NCI-H1105 treated with DMSO at 0.1 percent for 48 hours (cell line): ENCODE results near the gene CNGA1.

Experiments used
- DNase-seq: peaks from one replicate; lab custom pipeline; 2025; lab: John Stamatoyannopoulos, UW

CNGA1 gene

DNA sequence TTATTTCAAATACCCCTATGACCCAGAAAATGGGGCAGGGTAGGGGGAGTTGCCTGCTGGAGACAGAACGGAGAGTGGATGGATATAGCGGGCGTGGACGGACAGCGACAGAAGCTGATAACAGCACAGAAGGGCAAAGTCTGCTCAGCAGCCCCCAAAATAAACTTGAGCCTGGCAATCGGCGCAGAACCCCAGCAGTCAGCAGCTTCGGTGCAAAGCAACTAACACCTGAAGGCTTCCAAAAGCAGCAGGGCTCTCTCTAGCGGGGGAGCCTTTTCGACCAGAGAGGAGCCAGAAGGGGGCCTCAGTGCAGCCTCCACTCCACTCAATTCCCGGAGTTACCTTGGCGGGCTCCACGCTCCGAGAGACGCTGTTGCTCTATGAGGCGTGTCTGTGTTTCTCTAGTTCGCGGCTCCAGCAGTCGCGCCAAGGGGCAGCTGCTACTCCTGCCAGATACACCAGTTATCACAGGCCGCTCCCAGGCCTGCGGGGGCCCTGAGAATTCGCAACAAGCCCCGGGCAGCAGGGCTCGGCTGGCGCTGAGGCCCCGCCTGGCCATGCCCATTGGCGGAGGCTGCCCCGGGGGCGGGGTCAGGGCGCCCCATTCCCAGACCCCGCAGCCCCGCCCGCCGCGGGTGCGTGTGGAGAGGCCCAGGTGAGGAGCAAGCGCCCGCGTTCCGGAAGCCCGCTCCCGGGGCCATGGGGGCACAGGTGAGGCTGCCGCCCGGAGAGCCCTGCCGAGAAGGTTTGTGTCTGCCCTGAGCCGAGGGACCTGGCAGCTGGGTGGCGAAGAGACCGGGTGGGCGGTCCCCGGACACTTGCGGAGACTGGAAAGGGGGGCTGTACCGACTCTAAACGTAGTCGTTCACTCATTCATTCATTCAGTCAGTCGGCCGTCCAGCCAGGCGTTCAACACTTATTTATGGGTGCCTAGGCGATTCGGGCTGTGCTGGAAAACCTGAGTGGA, at the start of gene CNGA1, which contains the start of gene NIPAL1:
Gene CNGA1 (minus strand): TSS at position 541 of the 967 bp plus-strand sequence. CDS start 63,992 bp downstream, outside the sequence.
Gene NIPAL1 (plus strand): TSS at position 632 of the 967 bp plus-strand sequence. CDS start 68 bp downstream, at position 700.
- peak; percentile 72 for DNase-seq

DNA sequence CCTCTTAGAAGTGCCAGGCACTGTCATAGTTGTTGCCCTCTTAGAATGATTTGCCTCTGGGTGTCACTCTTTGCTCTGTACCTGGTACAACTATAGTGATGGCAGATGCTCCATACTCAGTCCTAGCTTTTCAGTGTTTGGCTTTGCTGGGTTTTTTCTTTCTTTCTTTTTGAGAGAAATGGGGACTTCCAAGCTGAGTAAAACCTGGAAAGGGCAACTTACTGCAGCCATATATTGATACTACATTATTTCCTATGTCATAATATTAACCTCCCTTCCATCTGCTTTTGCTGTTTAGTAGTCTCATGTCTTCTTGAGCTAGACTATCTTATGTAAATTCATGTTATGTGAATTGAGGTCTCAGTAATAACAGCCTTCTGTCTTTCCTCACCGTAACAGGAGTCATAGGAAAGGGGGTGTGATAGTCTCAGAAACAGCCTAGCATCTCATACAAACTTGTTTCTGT, 49.1 kb upstream of the CNGA1 start:
- DNase-seq = no peak

DNA sequence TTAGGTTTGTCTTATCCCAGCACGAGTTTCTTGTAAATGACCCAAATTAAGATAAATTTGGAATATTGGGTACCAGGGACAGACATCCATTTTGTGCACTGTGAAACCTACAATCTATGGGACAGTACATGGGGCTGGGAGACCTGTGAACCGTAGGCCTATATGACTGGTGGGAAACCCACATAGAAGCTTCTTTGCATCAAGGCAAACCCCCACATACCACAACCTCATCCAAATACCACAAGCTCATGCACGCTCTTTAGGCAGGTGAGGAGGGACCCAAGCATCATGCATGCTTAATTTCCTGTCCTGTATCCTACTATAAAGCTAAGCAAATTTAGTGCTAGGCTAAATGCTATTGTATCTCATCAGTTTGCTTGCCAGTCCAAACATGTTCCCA, 47.9 kb upstream of the CNGA1 start:
- no peak for DNase-seq

DNA sequence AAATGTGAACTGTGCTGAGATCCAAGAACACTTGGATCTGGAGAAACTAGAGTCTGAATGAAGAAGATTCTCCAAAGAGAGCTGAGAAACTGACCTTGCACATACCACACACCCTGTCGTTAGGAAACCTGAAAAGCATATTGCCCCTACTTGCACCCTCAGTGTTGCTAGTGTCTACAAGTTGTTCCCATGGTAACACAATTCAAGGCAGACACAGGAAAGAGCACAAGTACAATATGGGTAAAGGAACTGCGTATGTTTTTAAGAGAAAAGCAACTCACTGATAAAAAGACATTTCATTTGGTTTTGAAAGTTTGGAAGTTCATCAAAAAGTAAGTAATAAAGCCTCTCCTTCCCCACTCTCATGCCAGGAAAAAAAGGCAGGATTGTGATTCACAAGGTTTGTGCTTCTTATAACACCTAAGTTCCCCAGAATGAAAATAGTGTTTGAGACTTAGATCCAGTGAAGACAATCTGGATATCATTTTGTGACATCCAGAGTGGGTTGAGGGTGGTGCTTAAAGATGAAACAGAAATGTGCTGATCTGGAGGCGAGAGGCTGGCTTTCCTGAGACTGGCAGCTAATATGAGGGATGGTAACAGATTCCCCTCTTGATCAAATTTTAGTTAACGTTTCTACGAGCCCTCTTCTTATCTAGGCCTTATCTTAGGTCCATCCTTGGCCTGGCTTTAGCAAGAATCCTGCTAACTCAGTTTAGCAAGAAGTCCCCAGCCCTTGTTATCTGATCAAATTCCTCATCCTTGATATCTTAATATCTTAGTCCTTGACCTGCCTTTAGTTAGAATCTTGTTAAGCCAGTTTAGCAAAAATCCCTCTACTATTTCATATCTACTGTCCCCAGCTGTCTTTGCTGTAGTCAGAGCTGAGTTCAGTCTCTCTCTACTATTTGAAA, 42.4 kb upstream of the CNGA1 start:
- no peak for DNase-seq

DNA sequence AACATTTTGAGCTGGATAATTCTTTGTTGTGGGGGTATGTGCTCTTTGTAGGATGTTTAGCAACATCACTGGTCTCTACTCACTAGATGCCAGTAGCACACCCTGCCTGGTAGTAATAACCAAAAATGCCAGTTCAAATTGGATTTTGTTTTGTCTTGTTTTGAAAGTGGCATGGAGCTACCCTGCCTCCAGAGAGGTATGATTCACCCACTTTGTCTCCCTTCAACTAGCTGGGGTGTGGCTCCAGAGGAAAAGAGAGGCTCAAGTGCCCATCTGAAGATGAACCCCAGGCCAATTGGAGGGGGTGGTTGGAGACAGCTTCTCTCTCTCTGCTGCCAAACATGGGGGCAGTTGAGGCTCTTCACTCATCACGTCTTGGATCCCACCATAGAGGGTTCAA, 34.6 kb upstream of the CNGA1 start:
- DNase-seq = no peak

DNA sequence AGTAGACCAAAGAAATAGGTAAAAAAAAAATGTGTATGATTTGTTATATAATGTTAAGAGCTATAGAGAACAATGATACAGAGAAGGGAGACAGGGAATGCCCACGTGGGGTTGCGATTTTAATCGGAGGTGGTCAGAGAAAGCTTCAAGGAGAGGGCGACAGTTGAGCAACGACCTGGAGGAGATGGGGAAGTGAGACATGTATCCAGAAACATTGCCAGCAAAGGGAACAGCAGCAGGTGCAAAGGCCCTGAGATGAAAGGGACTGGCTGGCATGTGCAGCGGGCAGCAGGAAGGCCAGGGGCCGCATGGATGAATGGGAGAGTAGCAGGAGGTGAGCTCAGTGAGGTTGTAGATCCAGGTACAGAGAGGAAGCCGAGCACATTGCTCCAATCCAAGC, 33.0 kb upstream of the CNGA1 start:
- DNase-seq = no peak

DNA sequence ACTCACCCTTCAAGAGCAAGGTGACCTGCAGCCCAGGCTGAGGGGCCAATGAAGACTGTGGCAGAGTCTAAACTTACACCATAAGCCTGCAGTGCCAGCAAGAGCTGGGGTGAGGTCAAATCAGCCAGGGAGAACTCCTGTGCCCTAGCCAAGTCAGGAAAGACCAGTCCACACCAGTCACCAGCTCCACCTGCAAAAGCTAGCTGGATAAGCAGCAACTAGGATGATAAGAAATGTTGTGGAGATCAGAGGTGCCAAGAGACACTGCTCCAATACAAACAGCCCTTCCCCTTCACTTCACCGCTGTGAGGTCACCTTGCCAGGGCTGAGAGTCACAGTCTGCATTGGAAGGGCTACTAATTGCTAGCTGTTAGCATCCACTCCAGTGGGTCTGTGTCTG, 31.4 kb upstream of the CNGA1 start:
- no peak for DNase-seq

DNA sequence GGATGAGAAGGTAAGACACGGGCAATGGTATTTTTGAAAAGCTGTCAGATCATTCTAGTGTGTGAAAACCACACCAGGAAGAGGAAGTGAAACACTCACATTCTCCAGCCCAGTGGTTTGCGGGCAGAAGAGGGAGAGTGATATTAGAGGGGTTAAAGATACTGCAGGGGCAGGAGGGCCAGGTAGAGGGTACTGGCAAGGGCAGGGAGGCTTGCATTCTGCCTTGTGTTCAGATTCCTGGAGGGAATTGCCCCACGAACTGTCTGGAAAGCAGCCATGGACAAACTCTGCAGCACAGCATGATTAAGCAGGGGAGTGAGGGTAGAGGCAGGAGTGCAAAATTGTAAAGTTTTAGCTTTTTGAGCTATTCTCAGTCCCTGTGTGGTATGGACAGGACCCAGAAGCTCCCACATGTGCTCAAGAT, 31.0 kb upstream of the CNGA1 start:
- no peak for DNase-seq

DNA sequence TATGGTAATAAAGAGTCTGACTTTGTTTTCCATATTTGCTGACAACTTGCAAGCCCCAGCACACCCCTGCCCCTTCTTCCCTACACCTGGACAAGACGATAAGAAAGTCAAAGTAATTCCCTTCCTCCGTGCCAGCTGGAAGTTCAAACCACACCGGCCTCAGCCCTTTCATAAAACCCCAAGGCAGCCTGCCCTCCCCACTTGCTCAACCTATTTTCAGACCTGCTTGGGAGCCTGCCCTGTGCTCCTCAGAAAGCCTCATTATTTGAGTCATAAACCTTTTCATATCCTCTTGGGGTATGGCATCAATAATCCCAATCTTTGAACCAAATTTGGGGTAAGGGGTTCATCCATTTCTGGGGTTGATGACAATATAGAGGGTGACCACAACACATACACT, 29.6 kb upstream of the CNGA1 start:
- DNase-seq = no peak

DNA sequence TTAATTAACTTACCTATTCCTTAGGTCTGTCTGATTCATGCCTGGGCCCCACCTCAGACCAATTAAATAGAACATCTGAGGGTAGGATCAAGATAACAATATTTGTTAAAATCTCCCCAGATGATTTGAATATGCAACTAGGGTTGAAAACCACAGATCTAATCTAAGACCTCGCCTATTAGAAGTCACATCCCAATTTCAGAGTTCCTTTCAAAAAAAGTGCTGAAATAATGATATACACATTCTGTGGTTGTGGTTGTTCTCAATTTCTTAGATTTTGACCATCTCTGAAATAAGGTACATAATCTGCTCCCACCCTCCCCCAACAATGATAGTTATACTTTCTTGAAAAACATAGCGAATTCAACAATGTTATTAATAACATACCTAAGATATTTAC, 27.8 kb upstream of the CNGA1 start:
- DNase-seq = no peak

DNA sequence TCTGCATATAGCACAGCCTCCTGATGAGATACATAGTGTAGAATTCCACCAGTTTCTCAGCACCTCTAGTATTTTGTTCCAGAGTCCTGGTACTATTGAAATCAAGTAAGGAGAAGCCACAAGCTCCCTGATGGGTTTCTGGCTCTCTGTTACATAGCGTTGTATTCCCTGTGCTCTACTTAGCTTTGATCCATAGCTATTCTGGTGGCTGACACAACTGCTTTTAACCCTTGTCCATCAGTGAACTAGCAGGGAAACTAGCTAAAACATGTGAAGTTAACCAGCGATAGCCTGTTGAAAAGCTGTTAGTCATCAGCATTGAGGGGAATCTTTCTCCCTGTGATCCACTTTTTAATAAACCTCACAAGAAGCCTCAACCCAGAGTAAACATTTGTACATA, 27.0 kb upstream of the CNGA1 start:
- no peak for DNase-seq

DNA sequence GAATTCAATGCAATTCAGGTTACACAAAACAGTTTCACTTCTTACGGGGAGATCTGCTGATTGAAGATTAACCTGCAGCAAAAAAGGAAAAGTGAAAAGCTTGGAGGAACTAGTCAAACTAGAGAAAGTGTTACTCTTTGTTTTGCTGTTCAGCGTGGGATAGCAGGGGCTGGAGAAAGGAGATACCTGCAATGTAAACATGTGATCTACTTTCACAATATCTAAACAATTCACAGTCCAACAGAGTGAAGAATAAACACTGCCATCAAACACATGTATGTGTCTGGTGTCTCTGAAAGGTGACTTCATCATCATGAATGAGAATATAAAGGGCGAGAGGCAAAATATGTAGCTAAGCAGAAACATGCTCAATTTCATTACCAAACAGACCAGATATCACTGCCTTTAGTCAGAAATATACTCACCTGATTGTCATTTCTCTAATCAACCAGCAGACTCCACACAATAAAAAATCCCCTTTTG, 26.5 kb upstream of the CNGA1 start:
- DNase-seq = no peak

DNA sequence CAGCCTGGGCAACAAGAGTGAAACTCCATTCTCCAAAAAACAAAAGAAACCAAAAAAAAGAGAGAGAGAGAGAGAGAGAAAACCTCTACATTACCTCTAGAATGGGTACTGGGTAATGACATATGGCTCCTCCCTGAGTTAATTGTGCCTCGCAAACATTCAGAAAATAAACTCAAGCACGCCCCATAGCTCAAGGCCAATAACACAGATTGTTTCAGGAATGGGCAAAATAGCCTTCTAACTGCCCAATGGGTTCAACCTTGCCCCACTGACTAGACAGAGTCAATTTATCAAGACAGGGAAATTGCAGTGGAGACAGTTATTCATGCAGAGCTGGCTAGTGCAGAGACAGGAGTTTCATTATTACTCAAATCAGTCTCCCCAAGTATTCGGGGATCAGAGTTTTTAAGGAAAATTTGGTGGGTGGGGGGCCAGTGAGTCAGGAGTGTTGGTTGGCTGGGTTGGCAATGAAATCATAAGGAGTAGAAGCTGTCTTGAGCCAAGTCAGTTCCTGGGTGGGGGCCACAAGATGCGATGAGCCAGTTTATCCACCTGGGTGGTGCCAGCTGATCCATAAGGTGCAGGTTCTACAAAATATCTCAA, 25.2 kb upstream of the CNGA1 start:
- no peak for DNase-seq

DNA sequence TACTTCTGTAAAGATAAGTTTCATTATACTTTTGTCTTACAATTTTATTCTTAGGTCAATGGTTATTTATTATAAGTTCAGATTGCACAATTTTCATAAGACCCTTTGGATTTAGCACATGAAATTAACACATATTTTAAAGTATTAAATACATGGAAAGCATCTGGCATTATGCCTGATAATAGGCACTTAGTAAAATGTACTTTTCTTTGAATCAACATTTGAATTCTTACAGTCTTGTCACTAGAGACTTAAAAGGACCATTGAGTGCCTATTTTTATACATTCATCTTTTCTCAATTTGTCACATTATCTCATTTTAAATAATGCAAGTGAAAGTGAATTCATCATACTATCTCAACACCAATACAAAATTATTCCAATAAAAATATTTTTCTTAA, 23.1 kb upstream of the CNGA1 start:
- no peak for DNase-seq

DNA sequence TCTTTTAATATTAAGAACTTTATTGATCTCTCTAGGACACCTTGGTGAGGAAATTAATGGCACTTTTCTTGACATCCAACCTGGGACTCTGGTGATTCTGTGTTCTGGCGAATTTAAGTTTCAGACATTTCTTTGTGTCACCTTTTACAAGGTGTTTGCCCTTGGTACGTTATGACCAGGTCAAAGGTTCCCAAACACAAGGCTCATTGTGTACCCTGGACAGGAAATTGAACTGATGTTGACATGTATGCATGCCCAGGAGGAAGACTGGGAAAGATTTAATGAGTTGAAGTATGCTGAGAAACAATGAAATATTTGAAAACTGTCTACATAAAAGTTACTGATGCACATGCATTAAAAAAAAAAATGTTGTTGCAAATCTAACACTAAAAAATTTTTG, 22.2 kb upstream of the CNGA1 start:
- no peak for DNase-seq

DNA sequence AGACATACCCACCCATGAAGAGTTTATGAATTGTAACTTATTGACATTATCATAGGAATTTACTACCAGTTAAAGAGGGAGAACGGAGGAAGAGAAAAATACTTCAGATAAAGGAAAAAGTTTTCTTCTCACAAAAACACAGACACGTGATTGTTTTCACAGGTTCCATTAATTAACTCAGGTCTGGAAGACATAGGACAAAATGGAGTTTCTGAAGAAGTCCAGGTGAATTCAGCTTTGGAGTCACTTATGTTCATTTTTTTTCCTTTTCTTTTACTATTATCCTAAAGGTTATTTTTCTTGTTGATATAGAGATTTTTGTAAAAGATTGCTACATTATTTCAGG, 20.6 kb upstream of the CNGA1 start:
- no peak for DNase-seq

DNA sequence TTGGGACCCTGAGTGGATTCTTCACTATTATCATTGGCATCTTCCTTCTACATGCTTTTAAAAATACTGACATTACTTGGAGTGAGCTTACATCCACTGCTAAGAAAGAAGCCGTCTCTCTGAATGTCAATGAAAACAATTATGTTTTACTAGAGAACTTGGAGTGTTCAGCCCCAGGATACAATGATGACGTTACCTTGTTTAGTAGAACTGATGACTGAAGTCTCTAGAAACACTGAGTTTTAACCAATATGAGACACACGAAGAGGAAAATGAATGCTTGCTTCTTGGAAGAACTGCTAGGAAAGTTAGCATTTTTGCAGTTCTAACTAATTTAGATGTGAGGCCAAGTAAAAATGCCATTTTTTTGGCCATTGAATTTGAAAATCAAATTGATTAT, 19.5 kb upstream of the CNGA1 start:
- no peak for DNase-seq

DNA sequence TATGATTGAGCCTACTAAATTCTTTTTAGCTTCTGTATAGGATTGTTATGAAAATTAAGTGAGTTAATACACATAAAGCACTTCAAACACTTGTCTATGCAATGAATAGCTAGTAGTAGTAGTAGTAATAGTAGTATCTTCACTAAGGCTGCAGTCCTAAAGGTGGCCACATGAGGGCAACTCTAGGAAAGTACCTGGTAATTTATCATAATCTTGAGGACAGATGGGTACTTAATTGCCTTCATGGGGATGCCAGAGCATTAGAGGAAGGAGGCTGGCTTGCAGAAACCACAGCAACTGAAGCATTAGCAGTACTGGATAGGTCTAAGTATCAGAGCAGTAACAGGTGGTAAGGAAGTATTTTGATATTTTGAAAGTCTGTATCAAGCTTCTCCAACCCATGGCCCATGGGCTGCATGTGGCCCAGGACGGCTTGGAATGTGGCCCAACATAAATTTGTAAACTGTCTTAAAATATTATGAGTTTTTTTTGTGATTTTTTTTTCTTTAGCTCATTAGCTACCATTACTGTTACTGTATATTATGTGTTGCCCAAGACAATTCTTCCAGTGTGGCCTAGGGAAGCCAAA, 17.4 kb upstream of the CNGA1 start:
- DNase-seq = no peak

DNA sequence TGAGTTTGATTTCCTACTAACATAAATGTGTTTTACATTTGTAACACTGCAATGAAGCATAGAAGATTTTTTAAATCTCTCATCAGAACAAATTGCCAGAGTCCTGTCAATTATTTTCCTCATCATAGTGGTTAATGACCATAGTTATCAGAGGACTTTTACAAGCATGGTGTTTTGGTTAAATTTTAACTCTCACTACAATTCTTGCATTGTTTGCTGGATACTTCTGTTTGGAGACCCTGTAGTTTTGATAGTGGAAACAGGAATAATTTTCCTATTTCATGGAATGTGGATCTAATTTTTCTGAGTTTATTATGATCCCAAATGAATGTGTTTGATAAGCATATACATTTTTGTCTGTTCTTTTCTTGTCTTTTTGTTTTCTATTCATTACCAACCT, 16.9 kb upstream of the CNGA1 start:
- DNase-seq = no peak

DNA sequence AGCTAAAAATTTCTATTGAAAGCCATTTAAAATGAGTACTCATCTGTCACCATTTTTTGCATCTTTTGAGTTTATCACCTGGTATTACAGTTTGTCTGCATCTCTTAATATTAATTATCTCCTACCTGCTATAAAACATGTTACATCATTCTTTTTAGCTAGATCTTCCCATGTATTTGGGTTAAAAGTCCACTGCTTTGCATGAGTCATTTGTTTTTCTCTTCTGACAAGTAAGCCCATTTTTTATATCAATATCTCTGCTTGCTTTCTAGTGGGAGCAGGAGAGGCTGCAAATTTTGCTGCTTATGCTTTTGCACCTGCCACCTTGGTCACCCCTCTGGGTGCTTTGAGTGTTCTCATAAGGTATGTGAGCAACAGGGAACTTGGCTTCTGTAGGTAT, 16.2 kb upstream of the CNGA1 start:
- no peak for DNase-seq

DNA sequence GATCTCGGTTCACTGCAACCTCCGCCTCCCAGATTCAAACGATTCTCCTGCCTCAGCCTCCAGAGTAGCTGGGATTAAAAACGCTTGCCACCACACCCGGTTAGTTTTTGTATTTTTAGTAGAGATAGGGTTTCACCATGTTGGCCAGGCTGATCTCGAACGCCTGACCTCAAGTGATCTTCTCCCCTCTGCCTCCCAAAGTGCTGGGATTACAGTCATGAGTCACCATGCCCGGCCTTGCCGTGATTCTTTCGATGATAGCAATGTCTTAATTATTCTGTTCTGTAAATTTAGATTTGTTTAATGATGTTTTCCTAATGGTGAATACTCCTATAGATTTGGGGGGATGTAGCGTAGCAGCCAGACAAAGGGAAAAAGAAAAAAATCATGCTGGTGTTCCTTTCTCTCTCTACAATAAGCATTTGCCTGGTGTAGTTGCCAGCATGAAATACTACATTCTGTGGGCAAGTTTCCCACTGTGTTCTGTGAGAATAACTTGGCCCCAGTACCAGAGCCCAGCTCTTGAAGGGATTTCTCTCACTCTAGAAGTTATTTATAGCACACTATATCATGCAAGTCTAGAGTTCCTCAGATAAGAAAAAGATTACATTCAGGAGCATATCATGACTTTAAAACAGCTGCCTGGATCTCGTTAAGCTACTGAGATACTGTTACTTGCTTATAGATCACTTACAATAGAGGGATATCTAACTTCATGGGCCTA, 15.5 kb upstream of the CNGA1 start:
- DNase-seq = no peak
